Inflammatory macrophage (primary cell): Measurements from ENCODE around the gene PRLR.
A peak's percentile ranks its signal among the peaks of the same experiment; 100 is the strongest.

ENCODE experiments used
- DNase-seq, 2 donors: peaks; one replicate each; pipeline ENCODE4 v3.0.0-alpha.2; 2020 to 2022

PRLR gene

DNA sequence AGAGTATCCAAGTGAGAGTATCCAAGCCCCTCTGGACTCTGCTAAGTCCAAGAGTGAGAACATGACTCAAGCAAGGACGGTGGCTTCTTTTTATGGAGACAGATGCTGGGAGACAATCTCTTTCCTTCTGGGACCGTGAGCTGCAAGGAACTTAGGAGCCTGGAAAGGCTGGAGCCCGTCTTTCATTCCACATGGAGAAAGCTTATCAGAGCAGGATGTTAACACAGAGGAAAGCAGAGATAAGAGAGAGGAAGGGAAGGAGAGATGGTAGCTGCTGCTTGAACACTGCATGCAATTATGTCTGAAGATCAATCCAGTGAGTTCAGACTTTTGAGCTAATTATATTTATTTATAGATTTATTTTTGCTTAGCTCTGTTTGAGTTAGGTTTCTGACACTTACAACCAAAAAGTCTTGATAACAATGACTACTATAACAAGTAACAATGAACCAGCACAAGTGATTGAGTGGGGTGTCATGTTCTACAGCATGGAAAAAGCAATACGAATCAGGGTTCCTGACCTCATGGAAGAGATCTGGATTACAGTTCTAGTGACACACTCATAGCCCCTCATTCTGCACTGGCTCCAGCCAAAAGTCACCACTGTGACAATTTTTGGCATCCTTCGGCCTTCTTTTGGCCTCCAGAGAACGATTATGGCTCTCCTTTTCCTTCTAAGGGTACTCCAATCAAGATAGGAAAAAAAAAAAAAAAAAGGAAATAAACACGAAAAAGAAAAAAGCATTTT is 71.5 kb downstream of the PRLR start:
- no peak for DNase-seq

DNA sequence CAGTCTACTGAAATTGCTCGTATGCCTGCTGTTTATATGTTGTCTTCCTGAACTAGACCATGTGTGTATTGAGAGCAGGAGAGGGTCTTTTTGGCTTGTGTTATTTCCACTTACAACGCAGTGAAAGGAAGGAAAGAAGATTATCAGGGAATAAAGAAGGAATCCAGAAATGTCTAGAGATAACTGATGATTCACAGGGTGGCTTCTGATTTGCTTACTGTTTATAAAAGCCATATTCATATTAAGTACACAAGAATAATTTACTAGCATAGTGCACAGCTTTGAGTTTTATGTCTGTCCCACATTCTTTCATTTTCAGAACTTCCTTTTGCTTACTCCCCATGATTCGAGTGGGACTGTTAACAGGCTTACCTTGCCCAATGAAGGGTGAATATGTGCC is 72.1 kb downstream of the PRLR start:
- DNase-seq, result no peak

- DNase-seq, result peak; percentile 15 to 48
These were observed 76.8 kb downstream of the PRLR start for GRCh38 chr5:35153375-35153932.

DNA sequence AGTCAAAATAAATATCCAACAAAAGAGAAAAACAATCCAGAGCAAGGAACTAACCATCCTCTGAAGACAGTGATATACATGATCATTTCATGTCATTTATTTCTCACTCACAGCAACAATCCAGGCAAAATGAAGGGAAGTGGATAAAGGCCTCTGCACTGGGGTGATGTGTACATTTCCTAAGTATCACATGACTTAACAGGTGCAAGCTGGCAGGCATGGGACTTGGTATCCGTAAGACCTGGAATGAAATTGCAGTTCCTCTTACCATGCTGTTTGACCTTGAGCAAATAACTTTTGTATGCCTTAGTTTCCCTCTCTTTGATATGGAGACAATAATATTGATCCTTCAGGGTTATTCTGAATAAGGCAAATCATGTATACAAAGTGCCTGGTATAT is 77.6 kb downstream of the PRLR start:
- no peak for DNase-seq

- DNase-seq, result no peak
These were observed 79.0 kb downstream of the PRLR start for GRCh38 chr5:35151146-35151920.

GRCh38 chr5:35149041-35149440 is 81.2 kb downstream of the PRLR start:
- DNase-seq, result no peak

DNA sequence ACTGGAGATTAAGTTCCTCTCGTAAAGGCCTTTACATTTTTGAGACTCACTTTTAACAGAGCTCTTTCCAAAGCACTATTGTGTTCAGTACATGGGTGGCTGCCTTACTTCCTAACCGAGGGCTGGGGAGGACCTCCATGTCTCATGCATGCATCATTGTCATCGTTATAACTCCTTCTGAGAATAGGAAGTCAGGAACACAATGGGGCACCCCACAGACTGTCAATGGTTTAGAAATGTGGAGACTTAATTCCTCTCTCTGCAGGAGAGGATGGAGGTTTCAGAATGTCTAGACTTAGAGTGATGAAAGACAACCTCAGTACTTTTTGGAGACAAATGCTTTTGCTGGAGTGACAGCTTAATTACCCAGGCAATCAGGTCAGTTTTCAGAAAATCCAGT is 83.9 kb downstream of the PRLR start:
- DNase-seq, result no peak

- no peak for DNase-seq
These were observed 84.5 kb downstream of the PRLR start for GRCh38 chr5:35145691-35146317.

GRCh38 chr5:35145012-35145411 is 85.3 kb downstream of the PRLR start:
- no peak for DNase-seq

DNA sequence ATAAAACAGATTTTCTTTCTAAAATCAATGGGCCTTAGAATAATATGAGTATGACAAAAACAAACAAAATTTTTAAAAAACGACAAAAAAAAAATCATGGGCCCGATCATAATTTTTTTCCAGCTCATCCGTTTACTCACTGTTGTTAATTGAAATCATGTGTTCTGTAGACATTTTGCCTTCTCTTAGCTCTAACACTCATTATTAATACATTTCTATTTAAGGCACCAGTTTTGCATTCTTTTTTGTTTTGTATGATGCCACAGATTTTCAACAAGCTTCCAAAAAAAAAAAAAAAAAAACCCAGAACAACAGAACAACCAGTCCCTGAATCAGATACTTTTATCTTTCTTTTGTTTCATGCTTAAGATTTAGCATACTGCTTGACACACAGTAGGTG is 86.4 kb downstream of the PRLR start:
- DNase-seq, result no peak

- no peak for DNase-seq
These were observed 88.5 kb downstream of the PRLR start for GRCh38 chr5:35141739-35142138.

GRCh38 chr5:35138232-35138631 is 92.1 kb downstream of the PRLR start:
- no peak for DNase-seq

- peak in 1 of 2 donors; percentile 36 for DNase-seq
These were observed 93.9 kb downstream of the PRLR start for GRCh38 chr5:35136386-35136785.

- no peak for DNase-seq
These were observed 95.0 kb downstream of the PRLR start for GRCh38 chr5:35135239-35135700.

DNA sequence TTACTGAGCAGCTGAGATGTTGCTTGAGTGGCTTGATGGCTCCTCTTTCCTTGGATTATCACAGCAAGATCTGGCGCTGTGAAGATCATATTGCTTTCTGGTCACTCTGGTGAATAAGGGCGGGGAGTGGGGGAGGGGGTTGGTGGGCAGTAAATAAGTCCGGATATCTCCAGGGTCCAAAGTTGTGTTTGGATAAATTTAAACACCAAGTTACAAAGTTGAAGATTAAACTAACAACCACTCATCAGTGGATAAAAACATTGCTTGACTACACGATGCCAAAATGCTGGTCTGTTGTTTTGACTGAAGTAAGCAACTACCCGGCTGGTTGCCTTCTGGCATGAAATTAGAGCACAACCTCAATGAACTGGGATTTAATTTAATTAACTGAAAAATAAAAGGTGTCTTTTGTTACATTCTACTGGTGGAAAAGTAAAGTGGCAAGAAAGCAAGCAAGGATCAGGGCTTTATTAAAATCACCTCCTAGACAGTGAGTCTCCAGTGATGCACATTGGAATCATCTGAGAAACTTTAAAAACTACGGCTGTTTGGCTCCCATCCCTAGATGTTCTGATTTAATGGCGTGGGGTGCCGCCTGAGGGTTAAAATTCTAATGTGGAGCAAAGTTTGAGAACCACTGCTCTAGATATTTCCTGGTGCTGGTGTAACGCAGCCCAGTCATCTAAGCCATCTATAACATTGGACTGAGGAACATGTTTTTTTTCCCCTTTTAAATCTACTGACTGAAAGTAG is 95.8 kb downstream of the PRLR start:
- no peak for DNase-seq

- DNase-seq, result no peak
These were observed 97.1 kb downstream of the PRLR start for GRCh38 chr5:35133186-35133585.

GRCh38 chr5:35131723-35132122 is 98.6 kb downstream of the PRLR start:
- no peak for DNase-seq

- DNase-seq, result no peak
These were observed 100.3 kb downstream of the PRLR start for GRCh38 chr5:35129921-35130485.

GRCh38 chr5:35129276-35129675 is 101.0 kb downstream of the PRLR start:
- no peak for DNase-seq

GRCh38 chr5:35127006-35127405 is 103.3 kb downstream of the PRLR start:
- DNase-seq, result no peak

GRCh38 chr5:35125746-35126145 is 104.5 kb downstream of the PRLR start:
- DNase-seq, result no peak

DNA sequence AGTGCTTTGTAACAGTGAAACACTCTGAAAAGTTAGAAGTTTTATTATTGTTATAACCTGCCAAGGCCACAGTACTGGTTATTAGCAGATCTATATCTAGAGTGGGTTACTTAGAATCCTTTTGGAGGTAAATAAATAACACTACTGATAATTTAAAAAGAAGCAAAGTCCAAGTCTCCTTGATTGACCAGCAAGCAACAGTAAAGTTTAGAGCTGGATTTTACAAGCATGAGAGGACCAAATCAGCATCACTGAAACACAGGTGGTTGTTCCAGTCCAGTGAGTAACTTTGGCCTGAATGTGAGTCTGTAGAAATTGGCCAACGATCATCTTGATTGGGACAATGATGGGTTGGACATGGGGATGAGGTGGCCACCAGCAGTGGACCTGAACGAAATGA is 105.4 kb downstream of the PRLR start:
- DNase-seq, result no peak
